AML-193 (cell line): ENCODE results near the gene CYFIP2.

Experiments
- DNase-seq, 2 experiments: peaks; one replicate each; lab custom pipeline; 2025; lab: John Stamatoyannopoulos, UW

Gene CYFIP2

GRCh38 chr5:157258450-157258849, 7.5 kb upstream of the CYFIP2 start:
- no peak for DNase-seq

- no peak for DNase-seq
These were observed 6.2 kb upstream of the CYFIP2 start for GRCh38 chr5:157259699-157260098.

- peak; percentile 17 to 29 for DNase-seq
These were observed 2.3 kb upstream of the CYFIP2 start for GRCh38 chr5:157263496-157264090.

- DNase-seq: no peak
These were observed 524 bp downstream of the CYFIP2 start for GRCh38 chr5:157266286-157267007.

- DNase-seq: no peak
These were observed 1.1 kb downstream of the CYFIP2 start for GRCh38 chr5:157267025-157267424.

GRCh38 chr5:157267761-157268480, 2.0 kb downstream of the CYFIP2 start:
- no peak for DNase-seq

GRCh38 chr5:157269165-157269671, 3.3 kb downstream of the CYFIP2 start:
- DNase-seq: peak; percentile 27 to 47

- DNase-seq: peak; percentile 18 to 23
These were observed 3.9 kb downstream of the CYFIP2 start for GRCh38 chr5:157269761-157270272.

GRCh38 chr5:157270771-157271170, 4.8 kb downstream of the CYFIP2 start:
- DNase-seq: no peak

- peak; percentile 61 to 74 for DNase-seq
These were observed 5.9 kb downstream of the CYFIP2 start for GRCh38 chr5:157271740-157272271.

GRCh38 chr5:157273131-157273556, 7.2 kb downstream of the CYFIP2 start:
- peak; percentile 72 to 80 for DNase-seq

- DNase-seq: no peak
These were observed 9.5 kb downstream of the CYFIP2 start for GRCh38 chr5:157275403-157275802.

GRCh38 chr5:157278319-157279037, 12.6 kb downstream of the CYFIP2 start:
- no peak for DNase-seq

- no peak for DNase-seq
These were observed 13.8 kb downstream of the CYFIP2 start for GRCh38 chr5:157279605-157280239.

GRCh38 chr5:157280927-157281326, 15.0 kb downstream of the CYFIP2 start:
- DNase-seq: no peak

GRCh38 chr5:157282150-157282549, 16.2 kb downstream of the CYFIP2 start:
- DNase-seq: no peak

GRCh38 chr5:157283434-157283833, 17.5 kb downstream of the CYFIP2 start:
- DNase-seq: peak in 1 of 2 experiments; percentile 4

- DNase-seq: no peak
These were observed 18.7 kb downstream of the CYFIP2 start for GRCh38 chr5:157284458-157285212.

GRCh38 chr5:157285310-157286035, 19.6 kb downstream of the CYFIP2 start:
- no peak for DNase-seq

- no peak for DNase-seq
These were observed 20.9 kb downstream of the CYFIP2 start for GRCh38 chr5:157286761-157287211.
